Measurements from ENCODE around the gene HEXIM2. TPM values are rescaled to one million over a fixed set of nuclear protein-coding genes. Genes with fewer than 3 reads are reported as not detected.

The HEXIM2 gene
- total RNA-seq, 2 experiments from 2014 or later = 5.3 to 8.4 TPM

- Mint-ChIP-seq H3K4me3 (no peak overlapping the region), H3K27ac (peak overlapping the region; percentile 21), H3K36me3 (ENCODE audit: low read depth) (peaks cover 2% of the 10 kb centered on the region), H3K4me1 (peaks cover 33% of the 10 kb centered on the region), H3K27me3 (no peaks in the 10 kb centered on the region), H3K9me3 (no peaks in the 10 kb centered on the region)
- POLR2A ChIA-PET = no interaction called here
- CTCF ChIA-PET = interaction anchor here (1.1 to 2.2 kb wide), 3 partner anchors 17 to 34 kb away, joined by 3 to 11 read pairs (median 5); partner anchors contain the start of gene ACBD4
- no peak for DNase-seq
Measured at GRCh38 chr17:45168991-45169752, 7.5 kb downstream of the HEXIM2 start.

GRCh38 chr17:45170280-45170930, 8.7 kb downstream of the HEXIM2 start:
- Mint-ChIP-seq H3K4me1 (peaks cover 25% of the 10 kb centered on the region), H3K9me3 (no peaks in the 10 kb centered on the region), H3K27me3 (no peaks in the 10 kb centered on the region), H3K4me3 (no peak overlapping the region), H3K36me3 (ENCODE audit: low read depth) (no peaks in the 10 kb centered on the region), H3K27ac (peak overlapping the region; percentile 98)
- CTCF ChIA-PET = interaction anchor here (0.7 to 4.3 kb wide), 7 partner anchors 9 to 35 kb away, joined by 3 to 33 read pairs (median 5); partner anchors contain the start of genes ACBD4 and HEXIM2
- POLR2A ChIA-PET = no interaction called here
- DNase-seq = no peak

- H3K4me3 Mint-ChIP-seq = no peak overlapping the region
- no peaks in the 10 kb centered on the region for H3K9me3 Mint-ChIP-seq
- peaks cover 24% of the 10 kb centered on the region for H3K4me1 Mint-ChIP-seq
- H3K36me3 Mint-ChIP-seq (ENCODE audit: low read depth) = no peaks in the 10 kb centered on the region
- H3K27ac Mint-ChIP-seq = peak overlapping the region; percentile 98
- DNase-seq = no peak
- ChIA-PET CTCF (interaction anchor here (0.7 to 4.3 kb wide), 4 partner anchors 9 to 35 kb away, joined by 4 to 33 read pairs (median 13); partner anchors contain the start of genes ACBD4 and HEXIM2), POLR2A (no interaction called here)
- no peaks in the 10 kb centered on the region for H3K27me3 Mint-ChIP-seq
Measured at GRCh38 chr17:45170931-45171337, 9.3 kb downstream of the HEXIM2 start.

GRCh38 chr17:45171338-45172231, 9.9 kb downstream of the HEXIM2 start:
- no peak overlapping the region for H3K4me3 Mint-ChIP-seq
- ChIA-PET POLR2A (no interaction called here), CTCF (interaction anchor here (0.7 to 4.3 kb wide), 7 partner anchors 10 to 56 kb away, joined by 3 to 33 read pairs (median 5); partner anchors contain the start of genes ACBD4 and HEXIM2)
- H3K27me3 Mint-ChIP-seq = no peaks in the 10 kb centered on the region
- H3K4me1 Mint-ChIP-seq = peaks cover 24% of the 10 kb centered on the region
- H3K36me3 Mint-ChIP-seq (ENCODE audit: low read depth) = no peaks in the 10 kb centered on the region
- peak overlapping the region; percentile 98 for H3K27ac Mint-ChIP-seq
- H3K9me3 Mint-ChIP-seq = no peaks in the 10 kb centered on the region
- DNase-seq = no peak

- H3K9me3 Mint-ChIP-seq = no peaks in the 10 kb centered on the region
- no peak for DNase-seq
- H3K36me3 Mint-ChIP-seq (ENCODE audit: low read depth) = no peaks in the 10 kb centered on the region
- ChIA-PET POLR2A (no interaction called here), CTCF (interaction anchor here (1.2 to 4.3 kb wide), 8 partner anchors 11 to 216 kb away, joined by 3 to 33 read pairs (median 7); partner anchors contain the start of genes ACBD4, HEXIM2 and PLCD3)
- no peak overlapping the region for H3K4me3 Mint-ChIP-seq
- H3K4me1 Mint-ChIP-seq = peaks cover 24% of the 10 kb centered on the region
- H3K27me3 Mint-ChIP-seq = no peaks in the 10 kb centered on the region
- peak overlapping the region; percentile 98 for H3K27ac Mint-ChIP-seq
Measured at GRCh38 chr17:45172232-45172540, 10.5 kb downstream of the HEXIM2 start.

- peak; percentile 66 for DNase-seq
- no peaks in the 10 kb centered on the region for H3K9me3 Mint-ChIP-seq
- H3K4me1 Mint-ChIP-seq = peaks cover 24% of the 10 kb centered on the region
Measured at GRCh38 chr17:45172541-45173286, 11.0 kb downstream of the HEXIM2 start.

GRCh38 chr17:45175759-45176115, 14.1 kb downstream of the HEXIM2 start:
- no peaks in the 10 kb centered on the region for H3K27me3 Mint-ChIP-seq
- ChIA-PET CTCF (interaction anchor here (0.9 to 2.2 kb wide), 4 partner anchors 13 to 56 kb away, joined by 3 to 13 read pairs (median 4); partner anchors contain the start of gene ACBD4), POLR2A (no interaction called here)
- H3K4me3 Mint-ChIP-seq = no peak overlapping the region
- H3K36me3 Mint-ChIP-seq (ENCODE audit: low read depth) = no peaks in the 10 kb centered on the region
- no peak for DNase-seq
- H3K27ac Mint-ChIP-seq = no peak overlapping the region
- peaks cover 23% of the 10 kb centered on the region for H3K4me1 Mint-ChIP-seq
- H3K9me3 Mint-ChIP-seq = no peaks in the 10 kb centered on the region

More at GRCh38 chr17:45172541-45173286, 11.0 kb downstream of the HEXIM2 start:
- Mint-ChIP-seq H3K4me3 (peak overlapping the region; percentile 71), H3K36me3 (ENCODE audit: low read depth) (no peaks in the 10 kb centered on the region), H3K27ac (peak overlapping the region; percentile 98), H3K27me3 (no peaks in the 10 kb centered on the region)
- POLR2A ChIA-PET = interaction anchor here (1.0 to 1.2 kb wide), 2 partner anchors 10 to 11 kb away, joined by 3 to 7 read pairs; partner anchors contain the start of gene HEXIM2
- CTCF ChIA-PET = interaction anchor here (0.5 to 4.3 kb wide), 15 partner anchors 9 to 216 kb away, joined by 3 to 33 read pairs (median 5); partner anchors contain the start of genes ACBD4, HEXIM1, HEXIM2 and PLCD3

- H3K9me3 Mint-ChIP-seq = no peaks in the 10 kb centered on the region
- no peaks in the 10 kb centered on the region for H3K36me3 Mint-ChIP-seq (ENCODE audit: low read depth)
- POLR2A ChIA-PET = no interaction called here
- H3K4me1 Mint-ChIP-seq = peaks cover 7% of the 10 kb centered on the region
- H3K27ac Mint-ChIP-seq = no peak overlapping the region
- no peaks in the 10 kb centered on the region for H3K27me3 Mint-ChIP-seq
- CTCF ChIA-PET = interaction anchor here (1.0 to 2.2 kb wide), 4 partner anchors 17 to 42 kb away, joined by 3 to 13 read pairs (median 4); partner anchors contain the start of gene ACBD4
- DNase-seq = no peak
- H3K4me3 Mint-ChIP-seq = no peak overlapping the region
Measured at GRCh38 chr17:45177563-45177962, 15.9 kb downstream of the HEXIM2 start.

- Mint-ChIP-seq H3K27ac (no peak overlapping the region), H3K4me3 (no peak overlapping the region), H3K27me3 (no peaks in the 10 kb centered on the region), H3K36me3 (ENCODE audit: low read depth) (no peaks in the 10 kb centered on the region), H3K9me3 (no peaks in the 10 kb centered on the region), H3K4me1 (no peaks in the 10 kb centered on the region)
- ChIA-PET CTCF (interaction anchor here (1.4 to 3.3 kb wide), 3 partner anchors 14 to 49 kb away, joined by 3 to 10 read pairs (median 6); partner anchors contain the start of gene ACBD4), POLR2A (no interaction called here)
- no peak for DNase-seq
Measured at GRCh38 chr17:45184144-45184543, 22.5 kb downstream of the HEXIM2 start.

- CTCF ChIA-PET = no interaction called here
- no peak for DNase-seq
- H3K36me3 Mint-ChIP-seq (ENCODE audit: low read depth) = no peaks in the 10 kb centered on the region
- H3K27me3 Mint-ChIP-seq = no peaks in the 10 kb centered on the region
- no peaks in the 10 kb centered on the region for H3K9me3 Mint-ChIP-seq
- no peak overlapping the region for H3K4me3 Mint-ChIP-seq
- H3K4me1 Mint-ChIP-seq = no peaks in the 10 kb centered on the region
- POLR2A ChIA-PET = no interaction called here
- H3K27ac Mint-ChIP-seq = no peak overlapping the region
Measured at GRCh38 chr17:45186801-45187354, 25.2 kb downstream of the HEXIM2 start.

- ChIA-PET POLR2A (no interaction called here), CTCF (interaction anchor here (0.9 to 4.5 kb wide), 4 partner anchors 9 to 53 kb away, joined by 3 to 28 read pairs (median 7); partner anchors contain the start of gene ACBD4)
- no peaks in the 10 kb centered on the region for H3K36me3 Mint-ChIP-seq (ENCODE audit: low read depth)
- H3K4me1 Mint-ChIP-seq = no peaks in the 10 kb centered on the region
- no peaks in the 10 kb centered on the region for H3K27me3 Mint-ChIP-seq
- H3K9me3 Mint-ChIP-seq = no peaks in the 10 kb centered on the region
- DNase-seq = no peak
- H3K27ac Mint-ChIP-seq = no peak overlapping the region
- no peak overlapping the region for H3K4me3 Mint-ChIP-seq
Measured at GRCh38 chr17:45189009-45189408, 27.3 kb downstream of the HEXIM2 start.

Measured in activated CD4-positive, alpha-beta T cell treated with anti-CD3 and anti-CD28 coated beads, Interleukin-2, amount 10 ng/mL, durations not matched to agents 7 days and 5 days (primary cell).